IPS-NIHi11 (cell line): ENCODE results near the gene CAMP.
"Not testable (repeated sequence)": the region's sequence is repeated elsewhere in the genome, so short reads cannot be mapped to it uniquely, and the experiment has no call there.

Experiments
- DNase-seq: peaks from one replicate; pipeline ENCODE4 v3.0.0; 2012; ENCODE audit warnings: mixed read lengths, low spot score

The CAMP gene

DNA sequence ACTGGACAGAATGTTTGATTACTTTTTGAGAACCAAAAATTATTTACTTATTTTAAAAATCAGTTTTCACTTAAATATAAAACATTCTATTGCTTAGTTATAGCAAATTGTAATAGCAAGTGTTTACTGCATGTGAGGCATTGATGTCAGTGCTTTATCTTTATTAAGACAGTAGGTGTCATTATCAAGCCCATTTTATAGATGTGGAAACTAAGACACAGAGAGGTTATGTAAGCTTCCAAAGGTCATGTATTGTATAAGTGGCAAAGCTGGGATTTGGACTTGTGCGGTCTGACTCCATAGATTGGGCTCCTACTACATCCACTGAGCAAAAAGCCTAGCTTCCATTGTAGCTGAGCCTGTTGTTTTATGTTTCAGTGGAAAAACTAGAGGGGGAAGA is 35.2 kb downstream of the CAMP start:
- no peak for DNase-seq

DNA sequence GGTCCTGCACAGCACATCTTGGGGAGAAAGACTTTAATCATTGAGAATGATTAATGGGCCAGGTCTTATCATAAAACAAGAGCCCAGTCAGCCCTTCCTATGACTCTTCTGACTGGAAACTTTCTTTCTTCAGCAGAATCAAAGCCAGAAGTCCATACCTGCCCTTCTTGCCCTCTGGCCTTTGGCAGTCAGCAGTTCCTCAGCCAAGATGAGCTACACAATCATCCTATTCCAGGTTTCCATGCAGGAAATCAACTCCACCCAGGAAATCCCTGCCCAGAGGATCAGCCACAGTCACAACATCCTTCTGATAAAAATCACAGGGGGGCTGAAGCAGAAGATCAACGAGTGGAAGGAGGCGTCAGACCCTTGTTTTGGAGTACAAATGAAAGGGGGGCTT is 44.5 kb downstream of the CAMP start:
- no peak for DNase-seq

DNA sequence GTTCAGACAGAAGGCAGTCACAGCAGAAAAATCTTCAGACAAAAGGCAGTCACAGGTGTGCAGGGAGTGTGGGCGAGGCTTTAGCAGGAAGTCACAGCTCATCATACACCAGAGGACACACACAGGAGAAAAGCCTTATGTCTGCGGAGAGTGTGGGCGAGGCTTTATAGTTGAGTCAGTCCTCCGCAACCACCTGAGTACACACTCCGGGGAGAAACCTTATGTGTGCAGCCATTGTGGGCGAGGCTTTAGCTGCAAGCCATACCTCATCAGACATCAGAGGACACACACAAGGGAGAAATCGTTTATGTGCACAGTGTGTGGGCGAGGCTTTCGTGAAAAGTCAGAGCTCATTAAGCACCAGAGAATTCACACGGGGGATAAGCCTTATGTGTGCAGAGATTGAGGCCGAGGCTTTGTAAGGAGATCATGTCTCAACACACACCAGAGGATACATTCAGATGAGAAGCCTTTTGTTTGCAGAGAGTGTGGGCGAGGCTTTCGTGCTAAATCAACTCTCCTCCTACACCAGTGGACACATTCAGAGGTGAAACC is 45.2 kb downstream of the CAMP start:
- DNase-seq = no peak

DNA sequence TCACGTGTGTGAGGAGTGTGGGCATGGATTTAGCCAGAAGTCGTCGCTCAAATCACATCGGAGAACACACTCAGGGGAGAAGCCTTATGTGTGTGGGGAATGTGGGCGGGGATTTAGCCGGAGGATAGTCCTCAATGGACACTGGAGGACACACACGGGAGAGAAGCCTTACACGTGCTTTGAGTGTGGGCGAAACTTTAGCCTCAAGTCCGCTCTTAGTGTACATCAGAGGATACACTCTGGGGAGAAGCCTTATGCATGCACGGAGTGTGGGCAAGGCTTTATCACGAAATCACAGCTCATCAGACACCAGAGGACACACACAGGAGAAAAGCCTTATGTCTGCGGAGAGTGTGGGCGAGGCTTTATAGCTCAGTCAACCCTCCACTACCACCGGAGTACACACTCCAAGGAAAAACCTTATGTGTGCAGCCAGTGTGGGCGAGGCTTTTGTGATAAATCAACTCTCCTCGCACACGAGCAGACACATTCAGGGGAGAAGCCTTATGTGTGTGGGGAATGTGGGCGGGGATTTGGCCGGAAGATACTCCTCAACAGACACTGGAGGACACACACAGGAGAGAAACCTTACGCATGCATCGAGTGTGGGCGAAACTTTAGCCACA is 45.8 kb downstream of the CAMP start:
- no peak for DNase-seq

DNA sequence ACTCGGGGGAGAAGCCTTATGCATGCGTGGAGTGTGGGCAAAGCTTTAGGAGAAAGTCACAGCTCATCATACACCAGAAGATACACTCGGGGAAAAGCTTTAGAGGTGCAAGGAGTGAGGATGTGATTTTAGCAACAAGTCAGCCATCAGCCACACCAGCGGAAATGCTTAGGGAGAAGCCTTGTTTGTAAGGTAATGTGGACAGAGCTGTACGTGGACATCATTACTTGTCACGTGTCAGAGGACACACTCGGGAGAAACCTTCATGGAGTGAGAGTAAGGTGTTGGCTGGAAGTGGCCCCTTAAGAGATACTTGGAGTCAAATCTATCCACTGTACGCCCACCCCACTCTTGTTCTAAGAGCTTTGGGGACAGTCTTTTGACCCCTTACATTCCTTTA is 46.3 kb downstream of the CAMP start:
- no peak for DNase-seq

DNA sequence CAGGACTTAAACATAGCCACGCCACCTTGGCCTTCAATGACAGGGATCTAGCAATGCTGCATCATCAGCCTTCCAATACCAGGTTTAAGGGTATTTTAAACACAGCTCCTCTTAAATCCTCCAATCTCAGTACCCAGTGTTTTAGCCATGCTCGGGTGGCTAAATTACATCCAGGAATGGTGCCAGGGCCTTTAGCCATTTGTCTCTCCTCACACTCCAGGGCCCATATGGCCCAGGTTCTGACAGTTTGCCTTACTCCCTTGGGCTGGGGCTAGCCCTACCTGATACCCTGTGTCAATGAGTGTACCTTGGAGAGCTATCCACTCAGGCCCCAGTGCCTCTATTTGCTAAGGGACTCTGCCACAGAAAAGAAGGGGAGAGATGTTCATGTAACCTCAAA is 47.0 kb downstream of the CAMP start:
- no peak for DNase-seq

DNA sequence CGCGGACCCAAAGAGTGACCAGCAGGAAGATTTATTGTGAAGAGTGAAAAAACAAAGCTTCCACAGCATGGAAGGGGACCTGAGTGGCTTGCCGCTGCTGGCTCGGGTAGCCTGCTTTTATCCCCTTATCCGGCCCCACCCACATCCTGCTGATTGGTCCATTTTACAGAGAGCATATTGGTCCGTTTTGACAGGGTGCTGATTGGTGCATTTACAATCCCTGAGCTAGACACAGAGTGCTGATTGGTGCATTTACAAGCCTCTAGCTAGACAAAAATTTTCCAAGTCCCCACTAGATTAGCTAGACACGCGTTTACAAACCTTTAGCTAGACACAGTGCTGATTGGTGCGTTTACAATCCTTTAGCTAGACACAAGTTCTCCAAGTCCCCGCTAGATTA is 47.9 kb downstream of the CAMP start:
- DNase-seq = not testable (repeated sequence)

DNA sequence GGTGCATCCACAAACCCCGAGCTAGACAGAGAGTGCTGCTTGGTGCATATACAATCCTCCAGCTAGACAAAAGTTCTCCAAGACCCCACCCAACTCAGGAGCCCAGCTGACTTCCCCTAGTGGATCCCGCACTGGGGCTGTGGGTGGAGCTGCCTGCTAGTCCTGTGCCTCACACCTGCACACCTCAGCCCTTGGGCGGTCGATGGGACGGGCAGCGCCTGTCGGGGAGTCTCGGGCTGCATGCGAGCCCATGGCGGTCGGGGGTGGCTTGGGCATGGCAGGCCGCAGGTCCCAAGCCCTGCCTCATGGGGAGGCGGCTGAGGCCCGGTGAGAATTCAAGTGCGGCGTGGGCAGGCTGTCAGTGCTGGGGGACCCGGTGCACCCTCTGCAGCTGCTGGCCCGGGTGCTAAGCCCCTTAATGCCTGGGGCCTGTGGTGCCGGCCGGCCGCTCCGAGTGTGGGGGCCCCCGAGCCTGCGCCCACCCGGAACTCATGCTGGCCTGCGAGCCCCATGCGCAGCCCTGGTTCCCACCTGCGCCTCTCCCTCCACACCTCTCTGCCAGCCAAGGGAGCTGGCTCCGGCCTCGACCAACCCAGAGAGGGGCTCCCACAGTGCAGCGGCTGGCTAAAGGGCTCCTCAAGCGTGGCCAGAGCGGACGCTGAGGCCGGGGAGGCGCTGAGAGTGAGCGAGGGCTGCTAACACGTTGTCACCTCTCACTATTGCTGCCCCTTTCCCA is 48.6 kb downstream of the CAMP start:
- DNase-seq = no peak

DNA sequence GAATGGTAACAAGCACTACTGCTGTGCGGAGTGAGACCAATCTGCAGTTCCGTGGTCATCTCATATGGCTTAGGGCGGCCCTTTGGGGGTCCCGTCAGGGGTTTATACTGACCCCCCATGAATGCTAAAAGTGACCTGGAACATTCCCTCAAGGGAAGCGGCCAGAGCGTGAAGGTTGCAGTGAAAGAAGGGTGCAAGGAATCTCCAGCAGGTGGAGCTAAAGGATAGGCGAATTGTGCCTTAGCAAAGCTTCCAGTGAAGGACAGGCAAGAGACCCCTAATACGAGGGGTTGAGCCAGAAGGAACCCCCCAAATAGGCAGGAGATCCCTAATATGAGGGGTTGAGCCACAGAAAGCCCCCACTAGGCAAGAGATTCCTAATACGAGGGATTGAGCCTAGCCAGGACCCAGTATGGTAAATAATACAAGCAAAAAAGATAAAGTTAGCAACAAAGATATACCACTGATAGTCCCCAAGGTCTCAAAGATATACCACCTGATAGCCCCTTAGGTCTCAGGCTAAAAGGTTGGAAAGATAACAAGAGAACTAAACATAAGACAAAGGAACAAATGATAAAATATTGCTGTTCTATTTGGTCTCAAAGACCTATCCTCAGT is 50.4 kb downstream of the CAMP start:
- peak; percentile 78 for DNase-seq

DNA sequence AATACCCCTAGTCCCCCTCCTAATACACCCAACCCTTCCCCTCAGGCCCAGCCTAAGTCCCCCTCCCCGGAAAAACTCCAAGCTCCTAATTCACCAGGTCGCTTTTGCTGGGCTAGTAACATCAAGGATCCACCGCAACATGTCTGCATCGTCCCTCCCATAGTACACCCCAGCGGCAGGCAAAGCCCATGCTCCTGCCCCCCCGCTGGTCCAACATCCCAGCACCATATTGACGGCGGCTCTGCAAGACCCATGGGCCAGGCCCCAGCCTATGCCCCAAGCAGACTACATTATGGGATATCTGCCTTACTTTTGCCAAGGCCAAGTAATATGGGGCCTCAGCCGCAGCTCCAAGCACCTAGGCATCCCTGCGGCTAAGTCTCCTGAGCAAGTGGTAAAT is 51.2 kb downstream of the CAMP start:
- no peak for DNase-seq
